HepG2 (cell line): ENCODE data around the gene RNF222. TPM values are rescaled to one million over a fixed set of nuclear protein-coding genes. Genes with fewer than 3 reads are reported as not detected.

Experiments
- CCAR2 ChIP-seq: fragments of 200-400 bp; formaldehyde crosslinking; optimal IDR thresholded peaks from 2 replicates; pipeline ENCODE3; 2018; ENCODE audit warnings: low read depth, mild to moderate bottlenecking, low read length, moderate library complexity
- FOXO1 ChIP-seq: sonication (generic); formaldehyde crosslinking; IDR thresholded peaks from 2 replicates; pipeline ENCODE4 v1.4.0; 2020; ENCODE audit warnings: missing genetic modification reagents
- GPN1 ChIP-seq: sonication (generic); formaldehyde crosslinking; IDR thresholded peaks from 2 replicates; pipeline ENCODE4 v1.5.1; 2020; ENCODE audit warnings: missing genetic modification reagents, borderline replicate concordance
- GTF2F1 ChIP-seq: fragments of 150-350 bp; IDR thresholded peaks from 2 replicates; pipeline ENCODE4 v1.6.1; 2014; ENCODE audit warnings: low read length
- MAF1 ChIP-seq: sonication (generic); formaldehyde crosslinking; IDR thresholded peaks from 2 replicates; pipeline ENCODE4 v1.5.0; 2020; ENCODE audit warnings: missing genetic modification reagents, borderline replicate concordance
- NFKB2 ChIP-seq: sonication (generic); formaldehyde crosslinking; IDR thresholded peaks from 2 replicates; pipeline ENCODE4 v1.4.0; 2020; ENCODE audit warnings: missing genetic modification reagents, borderline replicate concordance
- SALL2 ChIP-seq: sonication (generic); formaldehyde crosslinking; IDR thresholded peaks from 2 replicates; pipeline ENCODE4 v1.8.1; 2023; ENCODE audit warnings: mild to moderate bottlenecking, missing genetic modification reagents, inconsistent platforms
- SMAD9 ChIP-seq: sonication (generic); formaldehyde crosslinking; IDR thresholded peaks from 2 replicates; pipeline ENCODE4 v1.5.1; 2020; ENCODE audit warnings: mild to moderate bottlenecking, missing genetic modification reagents
- ZBTB3 ChIP-seq: sonication (generic); formaldehyde crosslinking; IDR thresholded peaks from 2 replicates; pipeline ENCODE4 v1.4.0; 2020; ENCODE audit warnings: low read depth, mild to moderate bottlenecking, moderate library complexity, missing genetic modification reagents, borderline replicate concordance
- ZNF143 ChIP-seq: sonication (generic); formaldehyde crosslinking; IDR thresholded peaks from 2 replicates; pipeline ENCODE4 v1.4.0; 2020; ENCODE audit warnings: missing genetic modification reagents
- ZNF264 ChIP-seq: sonication (generic); formaldehyde crosslinking; IDR thresholded peaks from 2 replicates; pipeline ENCODE4 v1.4.0; 2020; ENCODE audit warnings: missing genetic modification reagents
- ZNF546 ChIP-seq: sonication (generic); formaldehyde crosslinking; conservative IDR thresholded peaks from 2 replicates; pipeline ENCODE4 v1.8.1; 2023; ENCODE audit warnings: mild to moderate bottlenecking, missing genetic modification reagents
- ZNF776 ChIP-seq: sonication (generic); formaldehyde crosslinking; IDR thresholded peaks from 2 replicates; pipeline ENCODE4 v1.4.0; 2020; ENCODE audit warnings: mild to moderate bottlenecking, missing genetic modification reagents
- polyA plus RNA-seq, 8 experiments: library from polyadenylated mRNA; depleted of rRNA in 3 of 8; stranded (reverse) in 7 of 8; unstranded in 1 of 8; fragments of >200 nt; fragmentation: Illumina TruSeq in 4 of 8; extraction: Trizol in 4 of 8; gene quantifications; 2 replicates each; pipeline versions ENCODE4 v1.2.1 to v1.2.3, GENCODE V29; 2011 to 2016; ENCODE audit warnings: low read depth in 4 of 8, missing spikeins in 1 of 8, mixed read lengths in 1 of 8; ENCODE audit not compliant: insufficient read depth in 1 of 8
- total RNA-seq, 5 experiments: library from RNA; depleted of rRNA; stranded (reverse); fragments of >200 nt; fragmentation: Illumina TruSeq; extraction: Trizol; gene quantifications; 2 replicates each; pipeline ENCODE4 v1.2.3, GENCODE V29; 2016; ENCODE audit warnings: low read depth in 1 of 5
- TF ChIP-seq, protein P1 (sequence below): sonication (generic); formaldehyde crosslinking; IDR thresholded peaks from 2 replicates; pipeline ENCODE4 v1.4.0; 2020; ENCODE audit warnings: low read depth, mild to moderate bottlenecking, missing genetic modification reagents
- TF ChIP-seq, protein P2 (sequence below): IDR thresholded peaks from 2 replicates; pipeline ENCODE4 v1.4.0; 2020; ENCODE audit warnings: mild to moderate bottlenecking, missing genetic modification reagents
- TF ChIP-seq, protein P3 (sequence below): sonication (generic); formaldehyde crosslinking; conservative IDR thresholded peaks from 2 replicates; pipeline ENCODE4 v1.5.0; 2020; ENCODE audit warnings: missing genetic modification reagents
- TF ChIP-seq, protein P4 (sequence below): sonication (generic); formaldehyde crosslinking; IDR thresholded peaks from 2 replicates; pipeline ENCODE4 v1.4.0; 2020; ENCODE audit warnings: mild to moderate bottlenecking, missing genetic modification reagents

Gene RNF222
- total and polyA plus RNA-seq, 2 of the 13 experiments (the other 11 are each of a cell fraction or from before 2014, with no cell fraction given): not detected

DNA sequence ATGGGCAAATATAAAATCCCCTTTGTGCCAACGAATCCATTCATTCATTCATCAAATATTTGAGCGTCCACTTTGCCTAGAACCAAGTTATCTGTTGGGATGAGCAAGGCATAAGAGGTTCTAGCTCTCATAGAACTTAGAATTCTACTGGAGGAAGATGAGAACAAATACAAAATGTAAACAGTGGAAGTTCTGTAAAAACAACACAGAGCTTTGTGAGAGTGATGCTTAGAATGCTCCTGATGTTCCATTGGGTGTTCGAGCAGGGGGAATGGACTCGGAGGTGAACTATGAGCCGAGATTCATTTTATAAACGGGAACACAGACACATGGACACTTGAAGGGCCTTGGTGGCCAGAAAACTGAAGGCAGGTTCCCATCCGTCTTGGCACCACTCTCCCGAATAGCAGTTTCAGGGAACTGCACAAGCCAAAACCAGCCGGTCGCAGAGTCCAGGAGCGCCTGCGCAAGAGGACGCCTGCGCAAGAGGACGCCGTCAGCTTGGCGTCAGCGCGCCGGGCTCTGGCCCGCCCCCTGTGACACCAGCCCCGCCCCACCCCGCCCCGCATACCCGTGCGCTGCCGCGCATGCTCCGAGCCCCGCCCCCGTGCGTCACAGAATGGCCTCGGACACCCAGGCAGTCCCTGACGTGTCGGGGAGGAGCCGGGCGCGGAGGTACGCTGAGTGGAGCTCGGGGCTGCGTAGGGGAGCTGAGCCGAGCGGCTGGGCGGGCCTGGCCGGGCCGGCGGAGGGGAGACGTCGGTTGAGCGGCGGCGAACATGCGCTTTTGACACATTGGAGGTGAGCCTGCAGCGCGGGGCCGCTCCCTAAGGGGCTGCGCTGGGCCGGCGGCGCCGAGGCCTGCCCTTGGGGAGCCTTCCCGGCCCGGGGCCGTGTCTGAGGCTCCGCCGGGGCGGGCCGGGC lies 37.9 kb upstream of the RNF222 start, which contains the start of gene NDEL1 (continued):
- TF ChIP-seq GPN1 (CRISPR knock-in tag): no peak
- TF ChIP-seq SALL2: peak; percentile 61; the same call in 1 of the 2 replicates
- TF ChIP-seq, protein P1, sequence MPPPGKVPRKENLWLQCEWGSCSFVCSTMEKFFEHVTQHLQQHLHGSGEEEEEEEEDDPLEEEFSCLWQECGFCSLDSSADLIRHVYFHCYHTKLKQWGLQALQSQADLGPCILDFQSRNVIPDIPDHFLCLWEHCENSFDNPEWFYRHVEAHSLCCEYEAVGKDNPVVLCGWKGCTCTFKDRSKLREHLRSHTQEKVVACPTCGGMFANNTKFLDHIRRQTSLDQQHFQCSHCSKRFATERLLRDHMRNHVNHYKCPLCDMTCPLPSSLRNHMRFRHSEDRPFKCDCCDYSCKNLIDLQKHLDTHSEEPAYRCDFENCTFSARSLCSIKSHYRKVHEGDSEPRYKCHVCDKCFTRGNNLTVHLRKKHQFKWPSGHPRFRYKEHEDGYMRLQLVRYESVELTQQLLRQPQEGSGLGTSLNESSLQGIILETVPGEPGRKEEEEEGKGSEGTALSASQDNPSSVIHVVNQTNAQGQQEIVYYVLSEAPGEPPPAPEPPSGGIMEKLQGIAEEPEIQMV (CRISPR knock-in tag): 0 out of 2 replicates have a peak, but pooled peaks have one; percentile 6
- TF ChIP-seq, protein P2, sequence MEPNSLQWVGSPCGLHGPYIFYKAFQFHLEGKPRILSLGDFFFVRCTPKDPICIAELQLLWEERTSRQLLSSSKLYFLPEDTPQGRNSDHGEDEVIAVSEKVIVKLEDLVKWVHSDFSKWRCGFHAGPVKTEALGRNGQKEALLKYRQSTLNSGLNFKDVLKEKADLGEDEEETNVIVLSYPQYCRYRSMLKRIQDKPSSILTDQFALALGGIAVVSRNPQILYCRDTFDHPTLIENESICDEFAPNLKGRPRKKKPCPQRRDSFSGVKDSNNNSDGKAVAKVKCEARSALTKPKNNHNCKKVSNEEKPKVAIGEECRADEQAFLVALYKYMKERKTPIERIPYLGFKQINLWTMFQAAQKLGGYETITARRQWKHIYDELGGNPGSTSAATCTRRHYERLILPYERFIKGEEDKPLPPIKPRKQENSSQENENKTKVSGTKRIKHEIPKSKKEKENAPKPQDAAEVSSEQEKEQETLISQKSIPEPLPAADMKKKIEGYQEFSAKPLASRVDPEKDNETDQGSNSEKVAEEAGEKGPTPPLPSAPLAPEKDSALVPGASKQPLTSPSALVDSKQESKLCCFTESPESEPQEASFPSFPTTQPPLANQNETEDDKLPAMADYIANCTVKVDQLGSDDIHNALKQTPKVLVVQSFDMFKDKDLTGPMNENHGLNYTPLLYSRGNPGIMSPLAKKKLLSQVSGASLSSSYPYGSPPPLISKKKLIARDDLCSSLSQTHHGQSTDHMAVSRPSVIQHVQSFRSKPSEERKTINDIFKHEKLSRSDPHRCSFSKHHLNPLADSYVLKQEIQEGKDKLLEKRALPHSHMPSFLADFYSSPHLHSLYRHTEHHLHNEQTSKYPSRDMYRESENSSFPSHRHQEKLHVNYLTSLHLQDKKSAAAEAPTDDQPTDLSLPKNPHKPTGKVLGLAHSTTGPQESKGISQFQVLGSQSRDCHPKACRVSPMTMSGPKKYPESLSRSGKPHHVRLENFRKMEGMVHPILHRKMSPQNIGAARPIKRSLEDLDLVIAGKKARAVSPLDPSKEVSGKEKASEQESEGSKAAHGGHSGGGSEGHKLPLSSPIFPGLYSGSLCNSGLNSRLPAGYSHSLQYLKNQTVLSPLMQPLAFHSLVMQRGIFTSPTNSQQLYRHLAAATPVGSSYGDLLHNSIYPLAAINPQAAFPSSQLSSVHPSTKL: 0 out of 2 replicates have a peak, but pooled peaks have one; percentile 1
- 0 out of 2 replicates have a peak, but pooled peaks have one; percentile 27 for TF ChIP-seq GTF2F1
- TF ChIP-seq FOXO1 (CRISPR knock-in tag): 0 out of 2 replicates have a peak, but pooled peaks have one; percentile 20
- TF ChIP-seq ZNF776 (CRISPR knock-in tag): peak; percentile 69; the same call in 1 of the 2 replicates
- TF ChIP-seq, protein P3, sequence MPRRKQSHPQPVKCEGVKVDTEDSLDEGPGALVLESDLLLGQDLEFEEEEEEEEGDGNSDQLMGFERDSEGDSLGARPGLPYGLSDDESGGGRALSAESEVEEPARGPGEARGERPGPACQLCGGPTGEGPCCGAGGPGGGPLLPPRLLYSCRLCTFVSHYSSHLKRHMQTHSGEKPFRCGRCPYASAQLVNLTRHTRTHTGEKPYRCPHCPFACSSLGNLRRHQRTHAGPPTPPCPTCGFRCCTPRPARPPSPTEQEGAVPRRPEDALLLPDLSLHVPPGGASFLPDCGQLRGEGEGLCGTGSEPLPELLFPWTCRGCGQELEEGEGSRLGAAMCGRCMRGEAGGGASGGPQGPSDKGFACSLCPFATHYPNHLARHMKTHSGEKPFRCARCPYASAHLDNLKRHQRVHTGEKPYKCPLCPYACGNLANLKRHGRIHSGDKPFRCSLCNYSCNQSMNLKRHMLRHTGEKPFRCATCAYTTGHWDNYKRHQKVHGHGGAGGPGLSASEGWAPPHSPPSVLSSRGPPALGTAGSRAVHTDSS (CRISPR knock-in tag): peak; percentile 89; the same call in 1 of the 2 replicates
- no peak for TF ChIP-seq ZNF264
- TF ChIP-seq, protein P4, sequence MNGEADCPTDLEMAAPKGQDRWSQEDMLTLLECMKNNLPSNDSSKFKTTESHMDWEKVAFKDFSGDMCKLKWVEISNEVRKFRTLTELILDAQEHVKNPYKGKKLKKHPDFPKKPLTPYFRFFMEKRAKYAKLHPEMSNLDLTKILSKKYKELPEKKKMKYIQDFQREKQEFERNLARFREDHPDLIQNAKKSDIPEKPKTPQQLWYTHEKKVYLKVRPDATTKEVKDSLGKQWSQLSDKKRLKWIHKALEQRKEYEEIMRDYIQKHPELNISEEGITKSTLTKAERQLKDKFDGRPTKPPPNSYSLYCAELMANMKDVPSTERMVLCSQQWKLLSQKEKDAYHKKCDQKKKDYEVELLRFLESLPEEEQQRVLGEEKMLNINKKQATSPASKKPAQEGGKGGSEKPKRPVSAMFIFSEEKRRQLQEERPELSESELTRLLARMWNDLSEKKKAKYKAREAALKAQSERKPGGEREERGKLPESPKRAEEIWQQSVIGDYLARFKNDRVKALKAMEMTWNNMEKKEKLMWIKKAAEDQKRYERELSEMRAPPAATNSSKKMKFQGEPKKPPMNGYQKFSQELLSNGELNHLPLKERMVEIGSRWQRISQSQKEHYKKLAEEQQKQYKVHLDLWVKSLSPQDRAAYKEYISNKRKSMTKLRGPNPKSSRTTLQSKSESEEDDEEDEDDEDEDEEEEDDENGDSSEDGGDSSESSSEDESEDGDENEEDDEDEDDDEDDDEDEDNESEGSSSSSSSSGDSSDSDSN (CRISPR knock-in tag): peak; percentile 95
- peak; percentile 25; the same call in 1 of the 2 replicates for TF ChIP-seq SMAD9 (CRISPR knock-in tag)
- peak; percentile 79; the same call in 1 of the 2 replicates for TF ChIP-seq NFKB2 (CRISPR knock-in tag)
- peak; percentile 48; the same call in 1 of the 2 replicates for TF ChIP-seq ZNF143
- no peak for TF ChIP-seq ZBTB3
- no peak for TF ChIP-seq CCAR2
- TF ChIP-seq MAF1 (CRISPR knock-in tag): 0 out of 2 replicates have a peak, but pooled peaks have one; percentile 50
- TF ChIP-seq ZNF546 (CRISPR knock-in tag): peak; percentile 92
